Osteoblast (primary cell): ENCODE results near the gene MICALL2. TPM values are rescaled to one million over a fixed set of nuclear protein-coding genes. Genes with fewer than 3 reads are reported as not detected.

Experiments used
- DNase-seq: peaks from one replicate; pipeline ENCODE4 v3.0.0; 2011; ENCODE audit warnings: low spot score, mixed read lengths; ENCODE audit not compliant: insufficient read length; ENCODE audit errors: missing footprints
- H2AFZ ChIP-seq: 2 replicates; pipeline ENCODE4 v1.6.0; 2011; ENCODE audit warnings: mild to moderate bottlenecking, low read length
- H3K27ac ChIP-seq: 2 replicates; pipeline ENCODE4 v1.5.1; 2011; ENCODE audit warnings: mild to moderate bottlenecking, low read depth, low read length, moderate library complexity
- H3K27me3 ChIP-seq: 2 replicates; pipeline ENCODE4 v1.6.0; 2012; ENCODE audit warnings: mild to moderate bottlenecking, control low read depth, inconsistent platforms, low read length, moderate library complexity; ENCODE audit not compliant: insufficient read depth
- H3K36me3 ChIP-seq: 2 replicates; pipeline ENCODE4 v1.5.1; 2011; ENCODE audit warnings: mild to moderate bottlenecking, low read length, control low read depth, moderate library complexity; ENCODE audit not compliant: insufficient read depth
- H3K4me1 ChIP-seq: 2 replicates; pipeline ENCODE4 v1.5.1; 2011; ENCODE audit warnings: mild to moderate bottlenecking, low read length, control low read depth, moderate library complexity; ENCODE audit not compliant: insufficient read depth
- H3K4me2 ChIP-seq: 2 replicates; pipeline ENCODE4 v1.6.0; 2011; ENCODE audit warnings: mild to moderate bottlenecking, low read length; ENCODE audit not compliant: insufficient read depth
- H3K4me3 ChIP-seq: fragments of 200-600 bp; sonication (generic); 3 replicates; pipeline ENCODE4 v1.5.1; 2012; ENCODE audit warnings: mild to moderate bottlenecking, low read length, inconsistent platforms; ENCODE audit not compliant: insufficient read depth
- H3K79me2 ChIP-seq: 2 replicates; pipeline ENCODE4 v1.6.0; 2012; ENCODE audit warnings: mild to moderate bottlenecking, low read length, control low read depth, inconsistent platforms; ENCODE audit not compliant: insufficient read depth
- H3K9me3 ChIP-seq: 2 replicates; pipeline ENCODE4 v1.5.1; 2011; ENCODE audit warnings: low read depth, low read length, control low read depth
- H4K20me1 ChIP-seq: 2 replicates; pipeline ENCODE4 v1.6.0; 2012; ENCODE audit warnings: mild to moderate bottlenecking, low read length, control low read depth; ENCODE audit not compliant: insufficient read depth
- CTCF ChIP-seq: IDR thresholded peaks from 2 replicates; pipeline ENCODE4 v1.5.1; 2011; ENCODE audit warnings: mild to moderate bottlenecking, low read depth, low read length, moderate library complexity; ENCODE audit errors: extremely low read depth
- total RNA-seq: library from RNA; depleted of rRNA; stranded (reverse); fragments of >200 nt; gene quantifications from 2 replicates; pipeline ENCODE4 v1.2.3, GENCODE V29; 2012

Gene MICALL2
- total RNA-seq, 1 donor, result 30.4 TPM

- peak; percentile 99 for DNase-seq
- Histone ChIP-seq H2AFZ (peak overlapping the region; percentile 38), H3K79me2 (peaks cover 28% of the 10 kb centered on the region), H3K36me3 (no peaks in the 10 kb centered on the region), H3K27me3 (peaks cover 6% of the 10 kb centered on the region), H3K4me2 (peak overlapping the region; percentile 81), H3K4me3 (peak overlapping the region; percentile 40), H4K20me1 (peaks cover 20% of the 10 kb centered on the region), H3K9me3 (no peaks in the 10 kb centered on the region), H3K27ac (peak overlapping the region; percentile 48), H3K4me1 (peaks cover 37% of the 10 kb centered on the region)
- no peak for TF ChIP-seq CTCF
These were observed 1.8 kb upstream of the MICALL2 start for GRCh38 chr7:1460821-1461645.

DNA sequence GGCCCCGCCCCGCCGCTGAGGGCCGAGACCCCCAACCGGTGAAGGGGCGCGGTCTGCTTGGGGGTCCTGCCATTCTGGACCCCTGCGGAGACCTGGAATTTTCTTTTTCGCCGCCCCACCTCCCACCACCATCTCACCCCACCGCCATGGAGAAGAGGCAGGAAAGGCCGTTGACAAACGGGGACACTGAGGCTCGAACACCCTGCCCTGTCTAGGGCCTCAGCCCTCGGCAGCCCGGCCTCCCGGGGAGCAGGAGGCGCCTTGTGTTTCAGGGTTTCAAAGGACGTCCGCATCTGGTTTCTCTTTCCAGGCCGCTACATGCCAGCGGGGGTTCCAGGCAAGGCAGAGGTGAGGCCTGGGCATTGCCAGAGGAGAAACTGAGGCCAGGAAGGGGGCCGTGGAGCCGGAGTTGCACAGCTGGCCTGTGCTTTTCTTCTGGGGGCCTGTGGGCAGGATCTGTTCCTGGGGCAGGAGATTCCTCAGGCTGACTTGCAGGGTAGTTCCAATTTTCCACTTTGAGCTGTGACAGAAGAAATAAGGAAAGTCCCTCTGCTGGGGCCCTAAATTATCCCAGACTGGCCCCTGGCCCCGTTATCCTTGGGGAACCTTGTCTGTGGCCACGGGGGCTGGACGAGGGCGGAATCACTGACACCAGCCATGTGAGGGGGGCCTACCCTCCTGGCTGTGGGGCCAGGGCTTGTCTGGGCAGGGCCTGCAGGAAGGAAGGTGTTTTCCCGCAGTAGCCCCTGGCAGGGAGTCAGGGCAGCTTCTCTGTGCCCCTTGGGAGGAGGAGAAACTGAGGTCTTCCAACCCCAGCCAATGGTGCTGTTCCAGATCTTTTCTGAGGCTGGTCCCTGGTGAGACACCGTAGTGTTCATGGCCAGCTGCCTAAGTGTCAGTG lies 900 bp upstream of the MICALL2 start:
- no peak for DNase-seq
- H3K4me2 ChIP-seq, result peak overlapping the region; percentile 81
- peak overlapping the region; percentile 63 for H3K27ac ChIP-seq
- H3K9me3 ChIP-seq, result no peaks in the 10 kb centered on the region
- H3K79me2 ChIP-seq, result peaks cover 36% of the 10 kb centered on the region
- peaks cover 24% of the 10 kb centered on the region for H4K20me1 ChIP-seq
- H3K4me1 ChIP-seq, result peaks cover 40% of the 10 kb centered on the region
- no peak for TF ChIP-seq CTCF
- H3K36me3 ChIP-seq, result no peaks in the 10 kb centered on the region
- H2AFZ ChIP-seq, result peak overlapping the region; percentile 66
- peak overlapping the region; percentile 67 for H3K4me3 ChIP-seq
- H3K27me3 ChIP-seq, result peaks cover 6% of the 10 kb centered on the region

GRCh38 chr7:1459512-1459892 lies 232 bp upstream of the MICALL2 start:
- peaks cover 47% of the 10 kb centered on the region for H3K4me1 ChIP-seq
- H3K79me2 ChIP-seq, result peaks cover 43% of the 10 kb centered on the region
- peaks cover 24% of the 10 kb centered on the region for H4K20me1 ChIP-seq
- peak overlapping the region; percentile 95 for H3K4me2 ChIP-seq
- no peak for TF ChIP-seq CTCF
- H3K27ac ChIP-seq, result no peak overlapping the region
- H3K9me3 ChIP-seq, result no peaks in the 10 kb centered on the region
- H3K27me3 ChIP-seq, result peaks cover 6% of the 10 kb centered on the region
- H3K36me3 ChIP-seq, result no peaks in the 10 kb centered on the region
- H3K4me3 ChIP-seq, result peak overlapping the region; percentile 83
- H2AFZ ChIP-seq, result no peak overlapping the region
- peak; percentile 100 for DNase-seq
